OCI-LY7 (cell line): ENCODE measurements around the gene CCDC134. TPM values are rescaled to one million over a fixed set of nuclear protein-coding genes. Genes with fewer than 3 reads are reported as not detected.

Experiments
- BruUV-seq: library from RNA; stranded (reverse); fragments of 400-500 nt; replicated peaks from 2 replicates; lab custom pipeline; 2021; lab: Mats Ljungman, UMichigan
- CTCF ChIA-PET: fragments of 300-600 bp; sonication (Branson Sonifier 250); formaldehyde crosslinking; loops from one replicate; lab custom pipeline; 2022; ENCODE audit warnings: antibody characterized with exemption; ENCODE audit not compliant: unreplicated experiment; lab: Charles Lee
- POLR2A ChIA-PET: fragments of 300-600 bp; sonication (Branson Sonifier 250); formaldehyde crosslinking; loops from one replicate; lab custom pipeline; 2022; ENCODE audit warnings: antibody characterized with exemption; lab: Charles Lee
- DNase-seq: peaks from one replicate; pipeline ENCODE4 v3.0.0-alpha.2; 2015; ENCODE audit warnings: low spot score
- H2AFZ ChIP-seq: fragments of 200-600 bp; sonication (generic), shearing (Covaris generic); 2 replicates; pipeline ENCODE4 v1.6.1; 2014; ENCODE audit warnings: mild to moderate bottlenecking, antibody characterized with exemption, low read length, moderate library complexity
- H3K27ac ChIP-seq: fragments of 200-600 bp; sonication (generic); 2 replicates; pipeline ENCODE4 v1.5.1; 2014; ENCODE audit warnings: mixed run types, low read depth, mild to moderate bottlenecking, moderate library complexity, low read length, inconsistent platforms; ENCODE audit not compliant: poor library complexity, severe bottlenecking
- H3K36me3 ChIP-seq: fragments of 200-600 bp; sonication (generic); 2 replicates; pipeline ENCODE4 v1.6.1; 2014; ENCODE audit warnings: mild to moderate bottlenecking, antibody characterized with exemption, low read length, moderate library complexity, mixed read lengths; ENCODE audit not compliant: insufficient read depth
- H3K4me1 ChIP-seq: fragments of 200-600 bp; sonication (generic); 2 replicates; pipeline ENCODE4 v1.5.1; 2014; ENCODE audit warnings: mild to moderate bottlenecking, low read length; ENCODE audit not compliant: insufficient read depth, poor library complexity, severe bottlenecking
- H3K4me2 ChIP-seq: fragments of 200-600 bp; sonication (generic); 2 replicates; pipeline ENCODE4 v1.6.1; 2014; ENCODE audit warnings: mild to moderate bottlenecking, low read length
- H3K4me3 ChIP-seq: fragments of 200-600 bp; sonication (generic); 2 replicates; pipeline ENCODE4 v1.5.1; 2014; ENCODE audit warnings: mild to moderate bottlenecking, low read depth, low read length; ENCODE audit not compliant: poor library complexity, severe bottlenecking
- H3K79me2 ChIP-seq: fragments of 200-600 bp; sonication (generic); 2 replicates; pipeline ENCODE4 v1.6.1; 2016; ENCODE audit warnings: low read depth, mild to moderate bottlenecking, low read length, moderate library complexity, mixed read lengths; ENCODE audit not compliant: insufficient read depth
- H3K9me2 ChIP-seq: fragments of 200-600 bp; sonication (generic); 2 replicates; pipeline ENCODE4 v1.6.1; 2016; ENCODE audit warnings: mild to moderate bottlenecking, low read length, mixed read lengths; ENCODE audit not compliant: insufficient read depth
- H3K9me3 ChIP-seq: fragments of 200-600 bp; sonication (generic); 2 replicates; pipeline ENCODE4 v1.6.1; 2014; ENCODE audit warnings: mild to moderate bottlenecking, mixed run types, low read length, mixed read lengths
- H4K20me1 ChIP-seq: fragments of 200-600 bp; sonication (generic); 2 replicates; pipeline ENCODE4 v1.6.1; 2014; ENCODE audit warnings: mild to moderate bottlenecking, antibody characterized with exemption, low read length, moderate library complexity, mixed read lengths; ENCODE audit not compliant: insufficient read depth
- EZH2phosphoT487 ChIP-seq: fragments of 200-600 bp; sonication (generic); IDR thresholded peaks from 2 replicates; pipeline ENCODE4 v1.6.1; 2018; ENCODE audit warnings: low read depth, borderline replicate concordance, mild to moderate bottlenecking, mixed run types, antibody characterized with exemption, low read length, moderate library complexity, mixed read lengths
- intact Hi-C: fragments of 100-400 bp; cut with micrococcal nuclease; formaldehyde crosslinking; loops from one replicate; pipeline ENCODE4 v1.10.0; 2022; ENCODE audit not compliant: unreplicated experiment
- total RNA-seq, 2 experiments: library from RNA; depleted of rRNA in 1 of 2; stranded (reverse); fragments of >200 nt in 1 of 2; shearing (Covaris generic) in 1 of 2; gene quantifications; 2 replicates each; pipeline ENCODE4 v1.2.3, GENCODE V29; 2014 to 2022
- TF ChIP-seq, protein P1 (sequence below): fragments of 200-600 bp; sonication (generic); conservative IDR thresholded peaks from 2 replicates; pipeline ENCODE4 v1.5.1; 2014; ENCODE audit warnings: mild to moderate bottlenecking, antibody characterized with exemption, low read length, moderate library complexity, mixed read lengths

The CCDC134 gene
- total RNA-seq, 2 experiments from 2014 or later: 17.3 to 23.8 TPM

DNA sequence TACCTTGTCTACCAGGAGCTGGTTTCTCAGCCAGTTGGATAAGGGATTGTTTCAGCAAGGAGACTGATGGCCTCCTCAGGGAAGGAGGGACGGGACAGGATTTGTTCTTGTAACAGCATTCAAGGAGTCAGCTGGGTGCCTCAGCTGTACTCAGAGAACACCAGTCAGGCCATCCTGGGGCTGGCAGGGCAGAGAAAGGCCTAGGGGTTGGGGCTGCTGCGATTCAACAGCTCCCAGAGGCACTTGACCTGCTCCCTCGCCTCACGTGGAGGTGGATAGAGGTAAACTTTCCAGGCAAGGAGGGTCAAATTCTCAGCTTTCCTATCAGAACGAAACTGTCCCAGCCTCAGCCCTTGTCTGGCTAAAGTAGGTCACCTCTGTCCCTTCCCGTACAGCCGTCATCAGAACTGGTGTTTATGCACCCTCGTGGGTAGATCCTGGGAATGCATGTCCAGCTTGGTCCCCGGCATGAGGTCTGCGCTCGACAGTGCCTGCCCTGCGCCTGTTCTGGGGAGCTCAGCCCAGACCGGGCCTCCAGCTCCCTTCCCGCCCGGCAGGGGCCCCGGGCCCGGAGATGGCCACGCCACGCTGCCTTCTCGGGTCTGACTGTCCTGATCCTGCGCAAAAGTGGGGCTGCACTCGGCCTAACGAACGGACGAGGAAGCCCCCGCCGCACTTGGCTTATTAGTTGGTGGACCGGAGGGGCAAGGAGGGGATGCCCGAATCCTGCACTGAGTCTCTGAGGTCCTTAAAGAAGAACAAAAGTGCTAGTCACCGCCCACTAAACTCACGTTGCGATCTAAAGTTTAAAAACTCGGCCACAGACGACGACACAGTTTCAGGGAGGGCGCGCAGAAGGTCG is 762 bp upstream of the CCDC134 start:
- ChIA-PET POLR2A (interaction anchor here (0.6 to 4.0 kb wide), 15 partner anchors 13 to 147 kb away, joined by 3 to 39 read pairs (median 4); partner anchors contain the start of gene CENPM), CTCF (interaction anchor here (0.6 to 1.6 kb wide), 6 partner anchors 19 to 103 kb away, joined by 3 to 9 read pairs (median 4); no protein-coding TSS in a partner anchor)
- Histone ChIP-seq H3K4me2 (peak overlapping the region; percentile 95), H3K27ac (peak overlapping the region; percentile 37), H3K79me2 (peaks cover 21% of the 10 kb centered on the region), H3K36me3 (no peaks in the 10 kb centered on the region), H3K4me3 (peak overlapping the region; percentile 79), H3K9me2 (no peaks in the 10 kb centered on the region), H3K9me3 (no peaks in the 10 kb centered on the region), H3K4me1 (peaks cover 31% of the 10 kb centered on the region), H4K20me1 (no peaks in the 10 kb centered on the region), H2AFZ (peak overlapping the region; percentile 78)
- DNase-seq: peak; percentile 30
- intact Hi-C loops: loop anchor here (5.0 kb wide), 2 partner anchors 52 to 102 kb away; partner anchors contain the start of gene MEI1
- TSS peak; percentile 93 for BruUV-seq
- TF ChIP-seq, protein P1, sequence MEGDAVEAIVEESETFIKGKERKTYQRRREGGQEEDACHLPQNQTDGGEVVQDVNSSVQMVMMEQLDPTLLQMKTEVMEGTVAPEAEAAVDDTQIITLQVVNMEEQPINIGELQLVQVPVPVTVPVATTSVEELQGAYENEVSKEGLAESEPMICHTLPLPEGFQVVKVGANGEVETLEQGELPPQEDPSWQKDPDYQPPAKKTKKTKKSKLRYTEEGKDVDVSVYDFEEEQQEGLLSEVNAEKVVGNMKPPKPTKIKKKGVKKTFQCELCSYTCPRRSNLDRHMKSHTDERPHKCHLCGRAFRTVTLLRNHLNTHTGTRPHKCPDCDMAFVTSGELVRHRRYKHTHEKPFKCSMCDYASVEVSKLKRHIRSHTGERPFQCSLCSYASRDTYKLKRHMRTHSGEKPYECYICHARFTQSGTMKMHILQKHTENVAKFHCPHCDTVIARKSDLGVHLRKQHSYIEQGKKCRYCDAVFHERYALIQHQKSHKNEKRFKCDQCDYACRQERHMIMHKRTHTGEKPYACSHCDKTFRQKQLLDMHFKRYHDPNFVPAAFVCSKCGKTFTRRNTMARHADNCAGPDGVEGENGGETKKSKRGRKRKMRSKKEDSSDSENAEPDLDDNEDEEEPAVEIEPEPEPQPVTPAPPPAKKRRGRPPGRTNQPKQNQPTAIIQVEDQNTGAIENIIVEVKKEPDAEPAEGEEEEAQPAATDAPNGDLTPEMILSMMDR: no peak; the same call in 1 of the 2 replicates
- no peak for TF ChIP-seq EZH2phosphoT487

DNA sequence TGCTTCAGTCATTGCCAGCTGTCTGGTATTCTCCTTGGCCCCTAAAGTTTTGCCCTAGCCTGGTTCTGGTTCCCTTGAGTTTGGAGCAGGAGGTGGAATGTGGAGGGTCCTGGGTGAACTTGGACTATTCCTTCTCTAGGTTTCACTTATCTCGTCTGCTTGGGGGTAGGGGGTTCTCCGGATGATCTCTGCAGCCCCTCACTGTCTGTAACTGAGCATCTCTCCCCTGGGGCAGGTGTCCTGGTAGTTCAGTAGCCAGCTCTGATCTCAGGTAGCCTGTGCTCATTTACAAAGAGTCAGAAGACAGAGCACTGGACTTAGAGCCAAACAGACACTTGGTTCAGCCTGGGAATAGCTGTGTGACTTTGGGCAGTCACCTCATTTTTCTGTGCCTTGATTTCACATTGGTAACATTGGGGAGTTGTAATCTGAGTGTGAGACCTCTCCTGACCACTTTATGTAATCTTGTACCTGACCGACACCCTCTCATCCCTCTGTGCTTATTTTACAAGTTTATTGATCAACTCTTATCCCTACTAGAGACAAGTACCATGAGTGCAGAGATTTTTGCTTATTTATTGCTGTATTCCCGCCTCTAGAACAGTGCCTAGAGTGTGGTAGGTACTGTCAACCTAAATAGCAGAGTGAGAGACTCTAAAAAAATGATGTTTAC is 804 bp downstream of the CCDC134 start:
- Histone ChIP-seq H3K9me2 (no peaks in the 10 kb centered on the region), H3K9me3 (no peaks in the 10 kb centered on the region), H3K79me2 (peaks cover 21% of the 10 kb centered on the region), H4K20me1 (no peaks in the 10 kb centered on the region), H3K27ac (peak overlapping the region; percentile 37), H2AFZ (peak overlapping the region; percentile 55; the same call in 1 of the 2 replicates), H3K4me1 (peaks cover 43% of the 10 kb centered on the region), H3K36me3 (no peaks in the 10 kb centered on the region), H3K4me2 (peak overlapping the region; percentile 95), H3K4me3 (peak overlapping the region; percentile 79)
- TSS peak; percentile 64 for BruUV-seq
- ChIA-PET CTCF (interaction anchor here (1.6 kb wide), 1 partner anchor 104 kb away, joined by 4 read pairs; no protein-coding TSS in a partner anchor), POLR2A (interaction anchor here (0.6 to 4.0 kb wide), 12 partner anchors 9 to 146 kb away, joined by 3 to 39 read pairs (median 4); partner anchors contain the start of gene CENPM)
- DNase-seq: peak; percentile 16
- TF ChIP-seq, protein P1: no peak
- no peak for TF ChIP-seq EZH2phosphoT487
- intact Hi-C loops: loop anchor here (5.0 kb wide), 2 partner anchors 54 to 104 kb away; partner anchors contain the start of gene MEI1
